Measurements from ENCODE around the gene KLK14.
A peak's percentile ranks its signal among the peaks of the same experiment; 100 is the strongest.

The KLK14 gene

DNA sequence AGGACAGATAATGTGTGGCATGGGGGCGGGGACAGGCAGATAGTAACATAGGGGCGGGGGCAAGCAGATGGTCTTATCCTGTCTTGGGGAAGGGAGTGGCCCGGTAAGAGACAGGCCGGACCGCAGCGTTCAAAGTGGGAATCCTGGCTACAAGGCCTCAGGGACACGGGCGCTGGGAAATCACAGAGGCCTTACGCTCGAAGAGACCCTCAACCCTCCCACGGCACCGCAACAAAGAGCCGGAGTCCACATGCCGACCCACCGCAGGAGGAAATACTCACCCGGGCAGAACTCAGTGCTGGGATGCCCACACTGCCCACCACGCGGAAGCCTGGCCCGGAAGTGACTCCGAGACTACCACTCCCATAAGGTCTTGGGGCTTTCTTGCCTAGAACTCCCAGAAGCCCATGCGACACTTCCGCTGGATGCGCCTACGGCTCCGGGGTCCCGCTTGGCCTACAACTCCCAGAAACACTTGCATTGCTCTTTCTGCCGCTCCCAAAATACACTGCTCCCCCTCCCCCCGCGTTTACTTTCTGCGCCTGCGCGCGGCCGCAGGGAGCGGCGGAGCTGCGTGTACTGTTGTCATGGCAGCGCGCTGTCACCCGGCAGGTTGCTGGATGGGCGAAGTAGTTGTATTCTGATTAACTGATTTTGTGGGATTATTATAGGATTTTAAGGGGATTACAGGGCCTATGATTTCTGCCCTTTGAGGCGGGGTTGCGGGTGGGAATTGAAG is 25.5 kb upstream of the KLK14 start, which contains the start of gene CTU1:
Gene CTU1 (minus strand): TSS at position 344 of the 739 bp plus-strand sequence. CDS start 3,840 bp downstream, outside the sequence.
- peak; percentile 98 for DNase-seq (ENCODE audit: low read depth)

DNA sequence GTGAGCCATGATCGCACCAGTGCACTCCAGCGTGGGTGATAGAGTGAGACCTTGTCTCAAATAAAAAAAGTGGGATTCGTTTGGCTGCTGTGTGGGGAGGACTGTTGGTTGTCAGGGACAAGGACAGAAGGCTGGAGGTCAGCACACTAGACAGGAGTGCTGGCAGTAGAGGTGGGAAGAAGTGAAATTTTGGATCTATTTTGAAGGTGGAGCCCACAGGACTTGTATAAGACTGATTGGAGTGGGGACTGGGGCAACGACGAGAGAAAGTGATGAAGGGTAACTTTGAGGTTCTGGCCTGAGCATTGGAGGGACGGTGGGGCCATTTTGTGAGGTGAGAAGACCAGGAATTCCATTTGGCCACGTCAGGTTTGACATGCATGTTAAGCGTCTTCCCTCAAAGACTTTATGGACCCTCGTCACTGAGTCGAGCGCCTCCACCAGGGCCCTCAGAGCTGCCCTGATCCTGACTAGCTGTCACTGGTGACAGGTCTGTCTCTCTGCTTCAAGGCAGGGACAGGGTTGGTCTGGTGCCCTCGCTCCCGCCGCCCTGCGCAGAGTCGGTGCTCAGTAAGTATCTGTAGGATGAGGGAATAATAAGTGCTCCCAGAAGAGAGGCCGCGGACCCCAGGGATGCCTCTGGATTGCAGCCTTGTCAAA is 24.8 kb upstream of the KLK14 start:
- no peak for DNase-seq (ENCODE audit: low read depth)

DNA sequence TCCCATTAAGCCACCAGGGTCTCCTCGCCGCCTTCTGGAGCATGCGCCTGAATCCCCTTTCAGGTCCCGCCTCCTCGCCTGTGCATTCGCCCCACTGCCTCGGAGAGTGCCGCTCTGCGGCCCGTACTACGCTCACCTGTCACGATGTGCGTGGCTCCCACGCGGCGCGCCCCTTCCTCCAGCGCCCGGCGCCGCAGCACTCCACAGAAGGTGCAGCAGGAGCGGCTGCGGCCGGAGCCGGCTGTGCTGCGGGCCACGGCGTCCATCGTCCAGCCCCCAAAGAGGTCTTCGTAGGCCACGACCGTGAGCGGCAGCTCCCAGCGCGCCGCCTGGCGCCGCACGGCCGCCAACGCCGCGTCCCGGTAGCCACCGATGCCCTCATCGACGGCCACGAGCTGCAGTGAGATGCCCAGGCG is 21.2 kb upstream of the KLK14 start:
- DNase-seq (ENCODE audit: low read depth) = no peak

DNA sequence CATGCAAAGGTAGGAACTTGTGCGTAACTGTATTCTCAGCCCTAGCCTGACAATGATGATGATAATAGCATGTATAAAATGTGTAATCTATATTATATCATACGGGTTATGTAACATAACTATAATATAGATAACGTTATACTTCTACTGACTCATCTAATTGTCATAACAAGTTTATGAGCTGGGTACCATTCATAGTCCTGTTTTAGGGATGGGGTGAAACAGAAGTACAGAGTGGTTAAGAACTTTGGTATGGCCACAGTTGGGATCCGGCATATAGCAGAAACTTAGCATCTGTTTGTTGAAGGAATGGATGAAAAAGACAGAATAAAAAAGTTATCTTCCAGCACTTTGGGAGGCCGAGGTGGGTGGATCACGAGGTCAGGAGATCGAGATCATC is 20.3 kb upstream of the KLK14 start:
- no peak for DNase-seq (ENCODE audit: low read depth)

DNA sequence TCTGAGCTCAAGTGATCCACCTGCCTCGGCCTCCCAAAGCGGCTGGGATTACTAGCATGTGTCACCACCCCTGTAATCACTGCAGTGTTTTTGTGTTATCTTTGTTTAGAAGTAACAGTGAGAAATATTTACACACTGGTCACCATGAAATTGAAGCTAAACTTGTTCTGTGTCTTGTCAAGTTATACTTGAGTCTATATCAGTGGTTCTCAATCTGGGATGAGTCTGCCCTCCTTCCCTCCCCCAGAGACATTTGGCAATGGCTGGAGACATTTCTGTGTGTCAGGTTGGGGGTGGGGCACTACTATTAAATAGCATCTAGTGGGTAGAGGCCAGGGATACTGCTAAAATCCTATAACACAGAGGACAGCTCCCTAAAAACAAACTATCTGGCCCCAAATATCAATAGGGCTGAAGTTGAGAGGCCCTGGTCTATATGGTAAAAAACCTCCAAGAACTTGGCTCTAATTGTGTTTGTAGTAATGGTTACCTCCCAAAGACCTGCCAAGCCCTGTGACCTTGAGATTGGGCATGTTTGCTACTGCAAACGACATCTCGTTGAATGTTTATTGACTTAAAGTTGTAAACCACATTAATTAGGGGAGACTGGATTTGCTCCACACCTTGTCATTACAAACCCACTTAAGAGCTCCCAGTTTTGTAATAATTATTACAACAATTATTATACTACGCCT is 18.6 kb upstream of the KLK14 start:
- no peak for DNase-seq (ENCODE audit: low read depth)

DNA sequence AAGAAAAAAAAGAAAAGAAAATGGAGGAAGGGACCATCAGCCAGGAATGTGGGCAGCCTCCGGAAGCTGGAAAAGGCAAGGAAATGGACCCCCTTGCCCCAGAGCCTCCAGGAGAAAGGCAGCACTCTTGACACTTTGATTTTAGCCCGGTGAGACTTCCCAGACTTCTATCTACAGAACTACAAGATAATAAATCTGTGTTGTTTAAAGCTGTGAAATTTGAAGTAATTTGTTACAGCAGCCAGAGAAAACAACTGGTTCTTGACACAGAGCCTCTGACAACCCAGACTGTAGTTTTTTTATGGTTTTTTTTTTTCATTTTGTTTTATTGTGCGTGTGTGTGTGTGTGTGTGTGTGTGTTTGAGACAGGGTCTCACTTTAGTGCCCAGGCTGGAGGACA is 17.9 kb upstream of the KLK14 start:
- DNase-seq (ENCODE audit: low read depth) = no peak

DNA sequence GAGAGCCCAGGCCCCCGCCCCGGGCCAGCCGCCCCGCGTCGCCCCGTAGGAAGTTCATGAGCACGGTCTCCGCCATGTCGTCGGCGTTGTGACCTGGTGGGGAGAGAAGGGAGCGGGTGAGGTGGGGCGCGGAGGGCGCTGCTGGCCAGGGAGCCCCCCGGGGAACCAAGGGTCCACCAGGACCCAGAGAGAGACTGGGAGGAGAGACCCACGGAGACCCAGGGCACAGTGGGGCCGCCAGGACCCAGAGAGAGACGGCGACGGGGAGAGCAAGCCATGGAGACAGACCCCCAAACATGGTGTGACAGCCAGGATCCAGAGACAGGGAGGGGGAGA is 16.3 kb upstream of the KLK14 start:
- no peak for DNase-seq (ENCODE audit: low read depth)

DNA sequence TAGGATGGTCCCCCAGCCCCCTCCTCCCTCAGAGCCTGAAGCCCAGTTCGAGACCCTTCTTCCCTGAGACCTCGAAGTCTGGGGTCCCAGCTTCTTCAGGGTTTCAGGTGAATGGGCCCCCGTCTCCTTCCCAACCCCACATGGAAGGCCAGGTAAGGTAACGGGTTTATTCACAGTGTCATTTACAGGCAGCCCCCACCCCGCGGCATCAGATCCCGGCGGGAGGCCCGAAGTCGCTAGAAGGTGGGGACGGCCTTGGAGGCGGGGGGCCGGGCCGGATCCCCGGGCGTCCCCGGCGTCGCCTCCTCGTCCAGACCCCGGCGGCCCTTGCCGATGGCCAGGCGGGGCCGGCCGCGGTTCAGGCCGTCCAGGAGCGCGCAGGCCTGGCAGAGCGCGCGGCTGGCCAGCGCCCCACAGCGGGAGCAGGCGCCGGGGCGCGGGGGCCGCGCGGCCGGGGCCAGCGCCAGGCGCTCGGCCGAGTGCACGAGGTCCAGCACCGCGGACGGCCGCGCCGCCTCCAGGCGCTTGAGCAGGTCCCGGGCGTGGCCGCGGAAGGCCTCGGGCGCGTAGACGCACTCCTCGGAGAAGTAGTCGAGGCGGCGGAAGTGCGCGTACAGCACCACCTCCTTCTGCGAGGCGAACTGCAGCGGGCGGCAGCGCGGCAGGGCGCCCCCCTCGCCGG is 15.8 kb upstream of the KLK14 start:
- DNase-seq (ENCODE audit: low read depth) = peak; percentile 20

DNA sequence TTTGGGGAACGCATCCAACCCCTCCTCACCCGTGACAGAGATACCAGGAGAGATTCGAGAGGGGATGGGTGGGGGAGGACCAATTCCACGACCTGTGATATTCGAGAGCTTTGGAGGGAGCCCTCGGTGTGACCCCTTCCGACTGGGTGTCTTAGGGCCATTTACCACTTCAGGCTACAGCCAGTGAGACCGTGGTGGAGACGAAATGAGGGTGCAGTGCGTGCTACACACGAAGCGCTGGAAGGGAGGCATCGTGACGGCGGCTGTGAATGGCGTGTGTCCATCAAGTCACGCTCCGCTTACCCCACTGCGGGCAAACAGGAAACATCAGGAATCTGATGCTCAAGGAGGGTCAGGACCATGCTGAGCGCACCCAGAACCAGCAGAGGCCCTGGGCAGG is 15.1 kb upstream of the KLK14 start:
- DNase-seq (ENCODE audit: low read depth) = no peak

DNA sequence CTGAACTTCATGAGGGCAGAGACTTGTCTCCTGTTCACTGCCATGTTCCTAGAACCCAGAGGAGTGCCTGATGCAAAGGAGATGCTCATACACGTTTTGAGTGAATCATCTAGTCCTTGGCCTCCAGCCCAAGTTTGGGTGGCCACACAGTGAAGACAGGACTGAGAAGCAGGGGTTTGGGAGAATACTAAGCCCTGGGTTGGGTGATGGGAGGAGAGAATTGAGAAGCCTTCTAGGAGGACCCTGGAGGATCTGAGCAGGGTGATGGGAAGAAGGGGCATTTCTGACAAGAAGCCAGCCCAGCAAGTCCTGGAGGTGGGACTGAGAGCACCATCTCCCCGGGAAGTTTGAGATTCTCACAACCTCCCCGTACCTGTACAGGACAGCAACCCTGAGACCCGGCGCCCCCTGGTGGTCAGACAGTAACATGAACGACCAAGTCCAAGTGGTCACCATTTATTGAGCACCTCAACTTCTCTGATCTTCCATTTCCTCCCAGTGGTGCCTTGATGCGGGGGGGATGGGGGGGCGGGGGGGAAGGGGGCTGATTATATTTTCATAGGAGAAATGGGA is 14.6 kb upstream of the KLK14 start:
- DNase-seq (ENCODE audit: low read depth) = peak; percentile 63

DNA sequence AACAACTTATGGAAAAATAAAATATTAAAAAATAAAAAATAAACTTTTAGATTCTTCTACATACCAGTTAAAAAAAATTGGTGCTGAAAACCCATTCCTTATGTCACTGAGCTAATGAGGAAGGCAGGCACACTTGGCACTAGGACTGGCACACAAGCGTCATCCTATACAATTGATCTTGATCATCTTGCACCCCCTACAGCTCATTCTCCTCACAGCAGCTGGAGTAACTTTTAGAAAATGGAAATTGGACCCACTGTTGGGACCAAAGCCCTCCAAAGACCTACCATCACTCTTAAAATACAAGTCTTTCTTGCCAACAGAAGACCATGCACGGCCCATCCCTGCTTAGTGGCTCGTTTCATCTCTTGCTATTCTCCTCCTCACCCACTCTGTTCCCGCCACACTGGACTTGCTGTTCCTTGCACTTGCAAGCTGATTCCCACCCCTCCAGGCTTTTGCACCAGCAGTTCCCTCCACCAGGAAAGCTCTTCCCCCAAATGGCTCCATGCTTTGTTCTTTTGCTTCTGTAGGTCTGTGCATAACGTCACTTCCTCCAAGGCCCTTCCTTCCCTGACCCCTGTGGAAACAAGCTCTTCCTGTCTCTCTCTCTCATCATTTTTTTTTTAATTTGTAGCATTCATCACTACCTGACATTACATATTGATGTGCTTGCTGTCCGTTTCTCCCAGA is 13.9 kb upstream of the KLK14 start:
- DNase-seq (ENCODE audit: low read depth) = no peak

DNA sequence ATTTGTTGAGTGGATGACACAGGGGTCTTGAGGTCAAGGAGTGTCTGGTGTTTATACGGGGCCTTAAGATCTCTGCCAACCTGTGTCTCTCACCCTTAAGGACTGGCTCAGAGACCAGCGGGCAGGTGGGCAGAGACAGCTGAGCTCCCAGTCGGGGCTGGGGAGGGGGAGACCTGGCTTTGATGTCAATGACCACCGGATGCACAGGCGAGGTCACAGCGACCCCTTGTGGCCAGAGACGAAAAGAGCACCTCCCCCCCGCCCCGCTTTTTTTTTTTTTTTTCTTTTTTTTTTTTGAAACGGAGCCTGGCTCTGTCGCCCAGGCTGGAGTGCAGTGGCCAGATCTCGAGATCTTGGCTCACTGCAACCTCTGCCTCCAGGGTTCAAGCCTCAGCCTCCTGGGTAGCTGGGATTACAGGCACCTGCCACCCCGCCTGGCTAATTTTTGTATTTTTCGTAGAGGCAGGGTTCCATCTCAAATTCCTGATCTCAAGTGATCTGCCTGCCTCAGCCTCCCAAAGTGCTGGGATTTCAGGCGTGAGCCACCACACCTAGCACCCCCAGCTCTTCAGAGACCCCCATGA is 12.1 kb upstream of the KLK14 start:
- DNase-seq (ENCODE audit: low read depth) = peak; percentile 13

DNA sequence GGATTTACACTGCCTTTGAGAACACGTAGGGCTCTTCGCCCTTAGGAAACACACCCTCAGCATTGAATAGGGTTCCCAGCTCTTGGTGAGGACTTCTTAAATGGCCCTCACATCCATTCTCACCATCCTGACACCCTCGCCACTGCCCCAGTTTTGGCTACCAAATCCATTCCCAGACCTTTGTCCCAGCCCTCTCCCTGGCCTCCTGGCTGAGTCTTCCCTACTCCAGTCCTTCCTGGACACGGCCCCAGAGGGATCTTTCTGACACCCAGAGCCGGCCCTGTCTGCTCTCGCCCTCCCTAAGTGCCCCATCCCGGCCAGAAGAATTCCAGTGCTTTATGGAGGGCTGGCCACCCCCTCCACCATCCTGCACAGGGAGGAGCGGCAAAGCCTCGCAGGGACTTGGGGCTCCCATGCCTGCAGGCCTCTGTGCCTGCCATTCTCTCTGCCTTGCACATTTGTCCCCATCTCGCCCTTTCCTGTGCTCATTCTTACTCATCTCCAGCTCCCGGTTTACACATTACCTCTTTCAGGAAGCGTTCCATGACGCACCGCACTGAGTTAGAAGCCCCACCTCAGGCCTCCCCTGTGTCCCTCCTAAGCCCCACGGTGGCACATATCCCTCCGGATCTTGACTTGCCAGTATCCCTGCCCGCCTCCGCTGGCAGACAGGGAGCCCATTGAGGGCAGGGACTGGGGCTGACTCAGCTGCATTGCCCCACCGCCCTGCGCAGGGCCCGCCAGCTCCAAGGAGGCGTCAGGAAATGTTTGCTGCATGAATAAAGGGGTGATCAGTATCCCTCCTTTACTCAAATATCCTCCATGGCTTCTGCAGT is 11.0 kb upstream of the KLK14 start:
- no peak for DNase-seq (ENCODE audit: low read depth)

DNA sequence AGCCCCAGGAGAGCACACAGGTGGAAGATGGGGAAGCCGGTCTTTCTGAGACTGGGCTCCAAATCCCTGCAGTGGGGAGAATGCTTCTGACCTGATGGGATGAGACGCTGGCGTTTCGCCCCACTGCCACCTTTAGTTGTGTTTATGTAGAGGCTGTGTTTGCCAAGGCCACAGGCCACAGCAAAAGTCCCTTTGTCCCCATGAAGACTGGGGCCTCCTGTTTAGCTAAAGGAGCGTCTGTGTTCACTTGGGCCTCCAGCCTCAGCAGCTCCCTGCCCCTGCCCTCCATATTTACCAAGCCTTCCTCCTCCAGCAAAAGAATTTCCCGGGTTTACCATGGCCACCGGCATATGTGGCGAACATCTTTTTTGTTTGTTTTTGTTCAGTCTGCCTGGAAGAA is 10.4 kb upstream of the KLK14 start:
- no peak for DNase-seq (ENCODE audit: low read depth)

DNA sequence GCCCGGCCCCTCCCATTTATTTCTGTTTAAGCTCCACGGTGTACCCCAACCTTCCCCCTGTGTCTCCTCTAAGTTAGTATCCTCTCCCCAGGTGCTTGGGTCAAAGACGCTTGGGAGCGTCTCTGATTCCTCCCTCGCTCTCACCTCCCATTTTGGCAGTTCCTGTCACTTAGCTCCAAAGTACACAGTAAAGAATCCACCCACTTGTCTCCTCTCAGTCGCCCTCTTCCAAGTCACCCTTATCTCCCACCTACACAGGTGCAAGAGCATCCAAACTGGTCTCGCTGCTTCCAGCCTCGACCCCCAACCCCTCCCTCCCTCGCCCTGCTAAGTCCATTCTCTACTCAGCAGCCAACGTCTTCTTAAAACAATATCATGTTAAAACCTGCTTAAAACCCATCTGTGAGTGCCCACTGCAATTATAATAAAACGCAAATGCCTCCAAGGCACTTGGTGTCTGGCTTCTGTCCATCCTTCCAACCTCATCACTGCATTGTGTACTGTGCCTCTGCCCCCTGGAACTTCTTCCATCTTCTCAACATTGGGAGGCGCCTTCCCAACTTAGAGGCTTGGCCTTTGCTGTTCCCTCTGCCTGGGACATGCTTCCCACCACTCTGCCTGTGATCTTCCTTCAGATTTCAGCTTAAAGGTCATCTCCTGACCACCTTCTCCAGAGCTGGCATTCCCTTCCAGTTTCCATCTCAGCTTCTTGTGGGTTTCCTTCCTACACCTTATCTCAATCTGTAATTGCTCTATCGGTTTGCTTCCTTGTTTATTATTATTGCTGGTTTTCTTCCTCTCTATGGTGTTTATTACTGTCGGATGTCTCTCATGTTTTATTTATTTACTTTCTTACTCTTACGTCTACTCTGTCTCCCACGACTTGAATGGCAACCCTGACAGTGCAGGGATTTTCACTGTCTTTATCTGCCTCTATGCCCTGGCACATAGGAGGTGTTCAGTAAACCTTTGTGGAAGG is 9.5 kb upstream of the KLK14 start:
- DNase-seq (ENCODE audit: low read depth) = no peak

DNA sequence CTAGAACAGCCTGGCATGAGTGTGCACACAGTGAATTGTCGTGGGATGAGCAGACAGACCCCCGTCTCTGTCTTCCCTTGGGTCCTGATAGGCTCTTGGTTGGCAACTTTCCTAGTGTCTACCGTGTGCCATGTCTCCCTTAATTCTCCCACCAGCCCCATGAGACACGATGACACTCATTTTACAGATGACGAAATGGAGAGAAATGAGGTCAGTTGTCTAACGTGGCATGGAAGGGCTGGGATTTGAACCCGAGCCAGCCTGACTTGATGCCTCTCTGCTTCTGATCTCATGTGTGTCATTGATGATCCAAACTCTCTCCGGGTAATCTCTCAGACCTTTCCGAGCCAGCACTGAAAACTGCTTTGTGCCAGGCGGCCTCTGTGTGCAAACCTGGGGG is 8.4 kb upstream of the KLK14 start:
- no peak for DNase-seq (ENCODE audit: low read depth)

DNA sequence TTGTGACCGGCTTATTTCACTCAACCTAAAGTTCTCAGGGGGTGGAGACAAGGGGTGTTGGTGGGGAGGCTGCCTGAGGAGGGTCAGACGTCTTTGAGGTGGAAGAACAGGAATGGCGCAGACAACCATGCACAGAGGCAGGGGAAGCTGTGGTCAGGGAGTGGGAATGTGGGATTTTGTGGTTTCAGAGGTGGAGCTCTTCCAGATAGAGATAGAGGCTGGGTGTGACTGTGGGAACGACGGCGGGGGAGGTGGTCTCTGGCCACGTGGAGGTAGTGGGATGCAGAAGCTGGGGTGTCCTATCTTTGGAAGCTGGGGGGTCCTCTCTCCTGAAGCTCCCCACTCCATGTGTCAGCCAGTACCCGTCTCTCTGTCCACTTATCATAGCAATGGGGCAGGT is 7.8 kb upstream of the KLK14 start:
- no peak for DNase-seq (ENCODE audit: low read depth)

DNA sequence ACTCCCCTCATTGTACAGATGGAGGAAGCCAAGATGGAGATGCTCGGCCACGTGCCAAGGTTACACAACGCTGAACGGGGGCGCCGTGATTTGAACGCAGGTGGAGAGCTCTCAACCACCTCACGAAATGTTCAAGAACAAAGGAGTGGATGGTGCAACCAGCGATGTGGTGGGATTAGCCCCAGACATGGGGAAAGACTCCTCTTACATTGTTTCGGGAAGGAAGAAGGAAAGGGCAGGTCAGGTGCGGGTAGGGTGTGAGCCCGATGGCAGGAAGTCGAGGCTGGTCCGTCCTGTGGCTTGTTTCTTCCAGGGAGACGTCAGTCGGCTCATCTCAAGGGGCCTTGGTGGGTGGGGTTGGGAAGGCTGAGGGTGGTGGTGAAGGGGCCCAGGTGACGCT is 7.1 kb upstream of the KLK14 start:
- DNase-seq (ENCODE audit: low read depth) = no peak

DNA sequence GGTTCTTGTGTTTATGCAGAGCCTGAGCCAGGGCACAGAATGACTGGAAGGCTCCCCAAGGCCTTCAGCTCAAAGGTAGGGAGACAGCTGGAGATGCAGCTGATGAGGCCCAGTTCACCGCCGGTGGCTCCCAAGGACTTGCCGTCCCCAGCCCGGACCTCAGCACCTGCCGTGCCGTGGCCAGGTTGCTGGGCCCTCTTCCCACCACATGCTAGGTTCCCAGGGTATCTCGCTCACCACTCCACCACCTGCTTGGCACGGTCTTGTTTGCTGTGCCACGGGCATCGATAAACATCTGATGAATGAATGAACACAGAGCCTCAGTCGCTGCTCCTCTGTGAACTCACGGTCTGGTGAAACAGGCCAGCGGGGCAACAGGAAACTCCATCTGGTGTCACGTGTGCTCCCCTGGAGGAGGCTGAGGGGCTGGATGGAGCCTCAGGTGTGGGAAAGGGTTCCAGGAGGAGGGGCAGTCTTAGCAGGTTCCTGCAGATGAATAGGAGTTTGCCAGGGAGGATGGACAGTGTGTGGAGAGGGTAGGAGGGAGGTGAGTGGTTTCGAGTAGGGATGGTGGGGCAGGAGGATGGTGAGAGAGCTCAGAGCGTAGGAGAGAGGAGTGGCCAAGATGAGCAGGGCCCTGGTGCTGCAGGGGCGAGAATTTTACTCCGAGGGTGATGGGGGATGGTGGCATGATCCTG is 3.6 kb upstream of the KLK14 start:
- no peak for DNase-seq (ENCODE audit: low read depth)
